GM10847 (cell line): Measurements from ENCODE around the gene CXXC5.

Source experiments
- POLR2A ChIP-seq: IDR thresholded peaks from 2 replicates; pipeline ENCODE4 v1.6.1; 2011; ENCODE audit not compliant: insufficient read length; ENCODE audit errors: extremely low read depth

The CXXC5 gene

DNA sequence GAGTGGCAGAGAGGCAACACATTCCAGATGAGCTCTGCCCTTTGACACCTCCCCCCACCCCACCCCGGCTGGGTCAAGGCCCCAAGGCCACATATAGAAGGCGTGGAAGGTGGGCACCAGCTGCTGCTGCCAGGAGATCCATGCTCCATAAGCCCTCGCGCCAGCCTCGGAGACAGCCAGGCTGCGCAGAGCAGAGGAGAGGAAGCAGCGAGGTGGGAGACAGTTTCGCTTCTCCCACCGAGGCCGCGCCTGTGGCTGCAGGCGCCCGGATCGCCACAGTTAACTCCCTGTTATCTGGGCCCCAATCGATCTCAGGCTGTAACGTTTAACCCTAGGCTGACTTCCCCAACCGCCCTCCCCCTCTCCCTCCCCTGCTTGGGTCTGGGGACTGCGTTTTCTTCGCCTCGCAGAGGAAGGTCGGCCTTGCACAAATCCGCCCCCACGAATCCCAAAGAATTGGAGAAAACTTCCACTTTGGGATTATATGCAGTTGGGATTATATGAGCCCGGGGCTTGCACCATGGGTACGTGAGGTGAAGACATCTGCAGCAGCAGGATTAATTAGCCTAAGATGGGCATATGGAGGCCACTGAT, 1.1 kb upstream of the CXXC5 start:
- TF ChIP-seq POLR2A = no peak

DNA sequence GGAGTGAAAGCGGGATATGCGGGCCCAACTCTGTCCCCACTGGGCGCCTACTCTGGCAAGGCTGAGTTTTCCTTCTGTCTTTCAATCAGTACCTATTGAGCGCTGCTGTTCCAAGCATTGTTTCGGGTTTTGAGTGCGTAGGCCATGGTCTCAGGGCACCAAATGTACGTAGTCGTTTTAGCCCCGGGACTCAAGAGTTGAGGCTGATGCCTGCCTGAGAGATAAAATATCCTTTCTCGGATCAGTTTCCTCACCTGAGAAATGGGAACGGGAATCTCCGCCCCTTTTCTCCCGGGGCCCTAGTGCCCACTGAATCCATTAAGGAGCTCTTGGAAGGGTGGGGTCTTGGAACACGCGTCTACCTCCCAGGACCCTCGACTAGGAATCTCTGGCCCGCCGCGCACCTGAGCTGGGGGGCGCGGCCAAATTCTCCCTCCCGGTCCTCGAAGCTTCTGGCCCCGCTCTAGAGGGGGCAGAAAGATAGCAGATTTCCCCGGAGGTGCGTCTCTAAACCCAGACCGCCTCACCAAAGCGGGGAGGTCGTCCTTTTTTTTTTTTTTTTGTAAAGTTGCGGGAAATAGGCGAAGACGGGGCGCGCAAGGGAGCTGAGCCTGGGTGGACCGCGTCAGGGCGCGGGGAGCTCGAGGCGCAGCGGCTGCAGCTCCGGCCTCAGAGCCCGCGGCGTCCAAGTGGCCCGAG, 494 bp upstream of the CXXC5 start:
- no peak for TF ChIP-seq POLR2A

DNA sequence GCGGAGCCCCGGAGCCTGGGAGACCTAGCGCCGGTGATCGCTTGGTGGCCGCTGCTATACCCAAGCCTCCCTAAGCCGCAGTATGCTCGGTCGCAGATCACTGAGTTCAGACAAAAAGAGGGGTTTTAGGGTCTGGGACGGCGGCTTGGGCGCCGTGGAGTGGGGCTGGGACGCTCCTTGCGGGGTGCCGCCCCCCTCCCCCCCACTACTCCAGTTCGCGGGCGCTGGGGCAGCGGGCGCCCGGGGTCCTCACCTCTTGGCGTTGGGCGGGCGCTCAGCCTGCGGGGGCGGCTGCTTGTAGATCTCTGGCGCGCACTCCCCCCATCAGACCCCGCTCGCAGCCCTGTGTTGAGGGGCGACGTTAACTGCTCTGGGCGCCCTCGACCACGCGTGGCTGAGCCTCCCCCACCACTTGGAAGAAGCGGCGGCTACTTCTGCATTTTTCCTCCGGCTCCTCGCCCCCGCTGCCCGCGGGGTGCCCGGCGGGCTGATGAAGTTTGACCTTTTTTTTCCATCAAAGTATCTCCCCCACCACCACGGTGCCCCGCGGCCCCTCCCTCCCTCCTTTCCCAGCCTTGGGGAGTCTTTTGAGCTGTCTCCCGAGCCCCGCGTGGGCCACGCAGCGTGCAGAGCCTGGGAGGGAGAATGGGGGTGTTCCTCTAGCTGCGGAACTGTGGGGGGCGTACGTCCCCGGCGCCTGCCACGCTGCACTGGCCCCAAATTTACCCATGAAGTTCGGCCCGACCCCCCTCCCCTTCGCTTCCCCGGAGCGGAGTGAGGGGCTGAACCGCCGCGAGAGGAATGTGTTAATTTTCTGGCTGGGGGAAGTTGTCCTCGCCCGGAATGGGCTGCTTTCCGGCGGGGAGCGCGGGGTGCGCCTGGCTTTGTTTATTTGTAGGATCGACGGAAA, 1.2 kb downstream of the CXXC5 start:
- no peak for TF ChIP-seq POLR2A

DNA sequence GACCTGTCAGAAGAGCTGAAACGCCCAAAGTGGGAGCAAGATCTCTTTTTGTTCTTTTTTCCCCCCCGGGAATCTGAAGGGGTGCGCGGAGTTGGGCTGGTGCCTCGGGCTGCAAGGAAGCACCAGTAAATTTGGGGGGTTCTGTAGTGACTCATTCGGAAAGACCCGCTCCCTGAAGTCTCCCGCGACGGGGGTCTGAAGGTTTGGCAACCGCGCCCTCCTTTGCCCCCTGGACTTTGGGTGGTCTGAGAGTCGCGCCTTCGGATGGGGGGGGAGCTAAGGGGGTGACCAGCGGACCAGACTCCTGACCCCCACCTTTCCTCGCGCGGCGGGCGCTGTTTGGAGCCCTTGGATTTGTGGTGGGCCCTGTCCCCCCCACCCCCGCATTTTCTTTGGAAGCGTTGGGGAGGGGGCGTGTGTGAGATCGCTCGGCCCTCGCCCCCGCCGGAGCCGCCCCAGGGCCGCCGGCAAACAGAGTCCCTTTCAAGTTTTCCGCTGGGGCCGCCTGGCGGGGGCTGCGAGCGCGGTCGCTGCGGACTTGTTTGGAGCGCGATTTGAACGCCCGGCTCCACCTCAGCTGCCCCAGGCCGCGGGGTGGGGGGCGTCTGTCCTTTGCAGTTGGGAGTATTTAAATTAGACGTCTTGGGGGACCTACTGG, 2.0 kb downstream of the CXXC5 start:
- TF ChIP-seq POLR2A = no peak

DNA sequence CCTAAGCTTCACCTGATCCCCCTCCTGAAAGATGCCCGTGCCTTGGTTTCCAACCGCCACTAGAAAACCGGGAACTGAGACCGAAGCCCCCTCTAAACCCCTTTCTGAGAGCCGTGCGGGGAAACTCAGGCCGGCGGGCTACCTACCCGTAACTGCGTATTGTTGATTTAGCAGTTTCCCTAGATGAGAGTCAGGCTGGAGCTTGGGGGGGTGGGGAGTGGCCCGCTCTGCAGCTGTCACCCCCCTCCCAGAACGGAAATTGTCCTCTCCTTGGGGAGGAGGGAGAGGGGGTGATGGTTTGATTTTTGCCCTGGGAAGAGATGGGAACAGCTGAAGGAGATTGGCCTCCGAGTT, 2.5 kb downstream of the CXXC5 start:
- TF ChIP-seq POLR2A = no peak

DNA sequence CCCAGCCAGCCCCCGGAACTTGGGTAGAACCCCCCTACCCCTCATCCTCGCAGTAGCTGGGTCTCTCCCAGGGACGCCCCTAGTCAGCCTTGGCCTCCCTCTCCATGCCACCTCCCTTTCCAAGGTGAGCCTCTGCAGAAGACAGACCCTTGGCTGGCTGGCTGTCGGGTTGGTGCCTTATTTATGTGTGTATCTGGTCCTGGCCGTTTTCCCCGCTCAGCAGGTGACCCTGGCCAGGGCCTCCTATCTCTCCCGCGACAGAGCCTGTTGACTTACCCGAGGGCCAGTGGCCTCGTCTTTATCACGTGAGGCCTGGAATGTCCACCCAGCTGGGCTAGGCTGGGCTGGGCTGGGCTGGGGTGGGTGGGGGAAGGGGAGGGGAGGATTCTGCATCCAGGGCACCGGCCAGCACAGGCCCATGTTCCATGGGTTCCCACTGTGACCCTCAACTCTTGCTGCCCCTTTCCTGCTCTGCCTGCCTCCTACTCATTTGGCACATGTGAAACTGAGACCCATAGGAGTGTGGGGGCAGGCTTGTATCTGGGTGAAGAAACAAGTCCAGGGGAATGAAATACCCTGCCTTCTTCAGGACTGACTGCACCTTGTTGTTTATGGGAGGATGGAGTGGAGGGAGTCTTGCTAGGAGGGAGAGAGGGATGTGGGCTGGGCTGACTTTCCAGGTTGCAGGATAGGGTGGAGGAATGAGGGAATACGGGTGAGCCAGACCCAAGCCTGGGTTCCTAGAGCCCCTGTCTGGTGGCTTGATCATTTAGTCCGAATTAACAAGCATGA, 3.1 kb downstream of the CXXC5 start:
- TF ChIP-seq POLR2A = no peak

DNA sequence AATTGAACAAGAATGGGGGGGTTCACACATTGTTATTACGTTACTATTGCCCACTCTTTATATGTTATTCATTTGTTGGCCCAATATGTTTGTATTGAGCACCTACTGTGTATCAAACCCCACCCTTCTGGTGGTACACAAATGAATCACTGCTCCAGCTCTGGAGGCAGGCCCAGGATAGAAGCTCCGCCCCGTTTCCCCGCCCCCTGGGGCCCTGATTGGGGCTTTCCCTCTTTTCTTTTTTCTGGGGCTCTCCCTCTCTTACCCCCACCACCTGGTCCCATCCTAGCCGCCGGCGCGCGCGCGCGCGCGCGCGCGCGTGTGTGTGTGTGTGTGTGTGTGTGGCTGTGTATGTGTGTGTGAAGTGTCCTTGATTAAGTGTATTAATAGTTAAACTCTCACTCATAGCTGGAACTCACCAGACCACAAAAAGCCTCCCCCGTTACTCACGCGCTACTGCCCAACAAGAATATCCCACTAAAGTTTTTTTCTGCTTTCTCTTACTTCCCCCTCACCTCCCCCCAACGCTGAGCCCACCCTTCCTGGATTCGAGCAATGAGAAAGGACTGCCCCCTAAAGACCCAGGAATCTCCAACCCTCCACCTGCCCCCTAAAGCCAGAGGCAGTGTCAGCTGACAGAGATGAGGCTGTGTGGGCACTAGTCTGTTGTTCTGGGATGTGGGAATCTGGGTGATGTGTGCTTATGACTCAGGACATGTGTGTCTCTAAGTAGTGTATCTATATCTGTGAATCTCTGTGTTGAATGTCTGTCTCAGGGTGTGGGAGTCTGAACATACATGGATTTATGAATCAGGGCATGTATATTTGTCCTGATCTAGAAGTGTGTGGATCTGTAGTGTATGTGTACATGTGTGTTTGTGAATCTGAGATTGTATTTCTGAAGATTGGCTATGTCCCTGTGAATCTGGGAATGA, 4.0 kb downstream of the CXXC5 start:
- no peak for TF ChIP-seq POLR2A

DNA sequence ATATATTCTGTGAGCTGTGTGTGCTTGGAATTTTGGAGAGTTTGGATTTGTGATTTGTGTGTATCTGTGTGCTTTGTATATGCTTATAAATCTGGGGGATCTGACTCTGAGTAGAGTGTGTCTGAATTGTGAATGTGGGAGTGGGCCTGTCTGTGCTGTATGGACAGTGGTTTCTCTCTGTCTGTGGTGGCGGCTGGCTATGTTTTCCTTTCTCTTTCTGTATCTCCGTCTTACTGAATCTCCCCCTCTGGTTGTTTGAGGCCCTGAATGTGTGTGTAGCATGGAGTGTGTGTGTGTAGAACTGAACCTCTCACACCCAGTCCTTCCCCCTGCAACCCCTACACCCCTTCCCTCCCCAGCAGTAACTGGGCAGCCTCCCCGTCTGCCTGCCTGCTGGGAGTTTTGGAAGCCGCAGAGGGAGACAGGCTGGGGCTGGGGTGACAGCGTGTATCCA, 4.7 kb downstream of the CXXC5 start:
- no peak for TF ChIP-seq POLR2A

DNA sequence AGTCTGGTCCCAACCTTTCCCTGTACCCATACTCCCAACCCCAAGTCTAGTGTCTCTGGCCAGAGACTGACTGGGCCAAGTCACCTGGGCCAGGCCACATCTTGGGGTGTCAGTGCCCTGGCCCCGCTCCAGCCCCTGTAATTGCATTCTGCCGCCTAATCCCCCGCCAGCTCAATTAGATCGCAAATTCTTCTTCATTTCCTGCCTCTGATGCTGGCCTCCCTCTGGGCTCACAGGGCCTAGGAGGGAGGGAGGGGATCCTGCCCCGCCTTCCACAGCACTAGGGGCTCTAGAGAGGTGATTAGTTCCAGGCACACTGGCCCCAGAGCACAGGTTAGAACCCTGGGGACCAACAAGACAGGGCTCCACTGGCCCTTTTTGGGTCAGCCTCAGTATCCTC, 5.5 kb downstream of the CXXC5 start:
- no peak for TF ChIP-seq POLR2A

DNA sequence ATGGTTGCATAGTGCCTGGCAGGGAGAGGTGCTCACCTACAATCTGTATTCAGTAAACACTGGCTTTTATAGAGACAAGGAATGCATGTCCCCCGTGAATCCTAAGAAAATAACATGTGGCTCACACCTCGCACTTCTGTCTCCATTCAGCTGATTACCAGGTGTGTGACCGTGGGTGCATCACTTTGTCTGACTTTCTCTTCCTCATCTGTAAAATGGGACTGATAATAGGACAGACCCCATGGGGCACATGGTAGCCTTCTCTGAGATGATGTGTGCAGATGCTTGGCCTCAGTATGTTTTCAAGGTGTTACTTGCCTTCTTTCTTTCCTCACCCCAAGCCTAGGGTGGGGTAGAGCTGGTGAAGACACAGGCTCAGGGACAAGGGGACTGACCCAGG, 6.3 kb downstream of the CXXC5 start:
- no peak for TF ChIP-seq POLR2A

DNA sequence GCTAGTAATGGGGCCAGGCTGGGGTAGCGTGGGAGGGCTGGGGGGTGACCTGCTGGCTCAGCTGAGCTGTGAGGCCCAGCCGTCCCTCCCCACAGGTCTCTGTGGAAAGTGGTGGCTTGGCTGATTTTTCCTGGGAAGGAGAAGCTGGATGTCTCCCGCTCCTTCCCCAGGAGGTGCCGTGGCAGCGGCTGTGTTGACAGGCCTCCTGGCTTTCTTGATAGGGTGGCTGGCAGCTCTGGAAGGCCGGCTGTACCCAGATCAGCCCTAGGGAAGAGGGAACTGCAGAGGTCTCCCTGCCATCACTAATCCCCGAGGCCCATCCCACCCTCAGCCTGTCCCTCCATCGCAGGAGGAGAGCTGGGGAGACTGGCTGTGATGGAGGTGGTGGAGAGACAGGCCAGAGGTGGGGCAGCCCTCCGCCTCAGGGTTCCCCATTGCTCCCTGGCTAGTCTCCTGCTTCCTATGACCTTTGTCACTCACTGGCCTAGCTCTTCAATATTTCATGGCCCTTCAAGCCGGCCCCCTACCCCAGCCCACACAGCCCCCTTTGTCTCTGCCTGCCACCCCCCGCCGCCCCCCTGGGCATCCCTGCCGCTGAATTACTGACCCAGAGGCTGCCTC, 6.8 kb downstream of the CXXC5 start:
- TF ChIP-seq POLR2A = no peak

DNA sequence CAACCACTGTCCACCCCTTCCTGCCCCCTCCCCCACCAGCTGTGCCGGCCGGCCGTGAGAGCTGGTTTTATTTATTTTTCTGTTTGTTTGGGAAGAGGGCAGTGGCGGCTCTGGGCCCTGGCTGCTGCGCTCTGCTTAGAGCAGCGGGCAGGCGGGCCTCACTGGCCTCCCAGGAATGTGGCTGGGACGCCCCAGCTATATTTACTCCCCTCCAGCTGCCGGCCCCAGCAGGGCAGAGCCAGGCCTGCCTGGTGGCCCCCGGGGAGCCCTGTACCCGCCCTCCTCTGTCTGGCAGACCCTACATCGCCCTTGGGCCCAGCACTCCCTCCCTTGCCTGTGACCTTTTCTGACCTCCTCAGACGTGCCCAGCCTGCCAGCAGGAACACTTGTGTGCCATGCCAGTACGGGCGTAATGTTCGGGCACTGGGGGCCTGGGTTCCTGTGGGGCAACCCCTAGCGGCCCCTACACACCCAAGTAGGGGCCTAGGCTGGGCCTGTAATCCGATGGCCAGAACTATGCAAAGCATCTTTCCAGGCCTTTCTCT, 7.7 kb downstream of the CXXC5 start:
- no peak for TF ChIP-seq POLR2A
